Measurements from ENCODE around the gene TRABD2B. TPM values are rescaled to one million over a fixed set of nuclear protein-coding genes. Genes with fewer than 3 reads are reported as not detected.

The TRABD2B gene
- total and polyA plus RNA-seq, 2 experiments from 2014 or later, result 1.00 to 2.3 TPM

DNA sequence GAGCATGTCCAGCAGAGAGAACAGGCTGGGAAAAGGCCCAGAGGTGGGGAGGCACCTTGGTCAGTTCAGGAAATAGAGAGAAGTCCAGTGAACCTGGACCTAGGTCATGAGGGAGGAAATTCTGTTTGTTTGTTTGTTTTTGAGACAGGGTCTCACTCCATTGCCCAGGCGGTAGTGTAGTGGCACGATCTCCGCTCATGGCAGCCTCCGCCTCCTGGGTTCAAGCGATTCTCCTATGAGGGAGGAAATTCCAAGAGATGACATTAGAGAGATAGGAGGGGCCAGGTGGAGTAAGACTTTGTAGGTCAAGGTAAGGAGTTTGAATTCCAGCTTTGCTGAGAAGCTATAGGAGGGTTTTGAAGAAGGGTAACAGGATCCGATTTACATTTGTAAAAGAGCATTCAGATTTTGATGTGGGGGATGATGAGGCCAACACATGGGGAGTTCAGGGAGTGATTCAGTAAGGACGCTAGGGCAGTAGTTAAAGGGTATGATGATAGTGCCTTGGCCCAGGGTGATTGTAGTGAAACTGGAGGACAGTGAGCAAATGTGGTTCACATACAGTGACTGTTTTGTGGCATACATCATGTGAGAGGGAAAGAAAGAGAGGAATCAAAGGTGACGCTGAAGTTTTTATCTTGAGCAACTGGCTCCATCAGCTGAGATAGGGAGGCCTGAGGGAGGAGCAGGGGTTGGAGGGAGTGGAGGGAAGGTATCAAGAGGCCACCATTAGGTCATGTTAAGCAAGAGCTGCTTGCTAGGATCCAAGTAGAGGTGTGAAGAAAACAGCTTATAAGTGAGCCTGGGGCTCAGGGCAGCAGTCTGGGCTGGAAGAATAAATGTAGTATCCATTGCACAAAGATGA lies 8.3 kb upstream of the TRABD2B start:
- Histone ChIP-seq H3K4me1 (ENCODE audit: insufficient read depth) (peaks cover 15% of the 10 kb centered on the region), H3K4me3 (no peak overlapping the region), H3K79me2 (no peaks in the 10 kb centered on the region), H2AFZ (no peak overlapping the region), H4K20me1 (ENCODE audit: insufficient read depth, poor library complexity, severe bottlenecking) (no peaks in the 10 kb centered on the region), H3K9me2 (replicated peaks; ENCODE audit: insufficient read depth) (no peaks in the 10 kb centered on the region), H3K36me3 (replicated peaks; ENCODE audit: insufficient read depth, low read depth) (no peaks in the 10 kb centered on the region), H3K9me3 (ENCODE audit: low read depth) (no peaks in the 10 kb centered on the region), H3K27me3 (no peaks in the 10 kb centered on the region), H3K4me2 (no peak overlapping the region), H3K27ac (no peak overlapping the region)
- DNase-seq (ENCODE audit: low spot score), result peak; percentile 38
- 89% methylated on average over 8 of the region's 8 CpGs for WGBS (ENCODE audit: low lambda C conversion rate, missing lambda C conversion rate)
- TF ChIP-seq EZH2 (IDR thresholded peaks at IDR 0.05; ENCODE audit: borderline replicate concordance) (no peak), EZH2phosphoT487 (IDR thresholded peaks at IDR 0.05; ENCODE audit: low read depth, severe bottlenecking, unreplicated experiment) (no peak)
- TF ChIP-seq, protein P1, sequence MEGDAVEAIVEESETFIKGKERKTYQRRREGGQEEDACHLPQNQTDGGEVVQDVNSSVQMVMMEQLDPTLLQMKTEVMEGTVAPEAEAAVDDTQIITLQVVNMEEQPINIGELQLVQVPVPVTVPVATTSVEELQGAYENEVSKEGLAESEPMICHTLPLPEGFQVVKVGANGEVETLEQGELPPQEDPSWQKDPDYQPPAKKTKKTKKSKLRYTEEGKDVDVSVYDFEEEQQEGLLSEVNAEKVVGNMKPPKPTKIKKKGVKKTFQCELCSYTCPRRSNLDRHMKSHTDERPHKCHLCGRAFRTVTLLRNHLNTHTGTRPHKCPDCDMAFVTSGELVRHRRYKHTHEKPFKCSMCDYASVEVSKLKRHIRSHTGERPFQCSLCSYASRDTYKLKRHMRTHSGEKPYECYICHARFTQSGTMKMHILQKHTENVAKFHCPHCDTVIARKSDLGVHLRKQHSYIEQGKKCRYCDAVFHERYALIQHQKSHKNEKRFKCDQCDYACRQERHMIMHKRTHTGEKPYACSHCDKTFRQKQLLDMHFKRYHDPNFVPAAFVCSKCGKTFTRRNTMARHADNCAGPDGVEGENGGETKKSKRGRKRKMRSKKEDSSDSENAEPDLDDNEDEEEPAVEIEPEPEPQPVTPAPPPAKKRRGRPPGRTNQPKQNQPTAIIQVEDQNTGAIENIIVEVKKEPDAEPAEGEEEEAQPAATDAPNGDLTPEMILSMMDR (IDR thresholded peaks at IDR 0.05; ENCODE audit: poor library complexity), result no peak

DNA sequence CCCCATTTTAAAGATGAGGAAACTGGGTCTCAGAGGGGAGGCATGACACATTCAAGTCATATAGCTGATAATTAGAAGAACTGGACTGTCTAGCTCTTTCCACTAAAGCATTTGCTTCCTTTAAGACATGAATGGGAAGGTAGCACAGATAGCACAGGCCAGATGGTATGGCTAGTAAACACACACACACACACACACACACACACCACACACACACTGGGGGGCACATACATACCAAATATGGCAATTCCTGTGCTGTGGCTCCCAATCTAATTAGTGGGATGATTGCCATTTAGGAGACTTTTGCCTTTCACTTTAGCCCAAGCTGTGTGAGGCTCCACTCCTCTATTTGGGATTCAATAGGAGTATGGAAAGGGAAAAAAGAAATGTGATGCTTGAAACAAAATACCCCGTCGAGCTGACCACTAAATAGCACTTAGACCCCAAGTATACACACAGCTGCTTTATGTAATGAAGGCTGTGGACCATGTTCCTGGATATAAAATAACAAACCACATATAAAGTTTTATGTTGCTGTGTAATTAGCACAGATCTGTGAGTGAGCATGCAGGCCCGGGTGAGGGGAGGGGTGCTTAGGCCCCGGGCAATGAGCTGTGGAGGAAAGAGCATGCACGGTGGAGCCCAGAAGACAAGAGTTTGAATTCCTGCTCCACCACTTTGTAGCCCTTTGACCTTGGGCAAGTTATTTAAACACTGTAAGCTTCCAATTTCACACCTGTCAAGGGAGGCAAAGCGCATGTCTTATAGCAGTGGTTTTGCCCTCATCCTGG lies 6.8 kb upstream of the TRABD2B start:
- no peaks in the 10 kb centered on the region for H3K36me3 ChIP-seq (replicated peaks; ENCODE audit: insufficient read depth, low read depth)
- WGBS (ENCODE audit: low lambda C conversion rate, missing lambda C conversion rate), result 34% methylated on average over 6 of the region's 6 CpGs
- no peaks in the 10 kb centered on the region for H4K20me1 ChIP-seq (ENCODE audit: insufficient read depth, poor library complexity, severe bottlenecking)
- H3K4me2 ChIP-seq, result no peak overlapping the region
- H2AFZ ChIP-seq, result no peak overlapping the region
- H3K27ac ChIP-seq, result no peak overlapping the region
- DNase-seq (ENCODE audit: low spot score), result no peak
- H3K27me3 ChIP-seq, result peaks cover under 1% of the 10 kb centered on the region
- H3K4me1 ChIP-seq (ENCODE audit: insufficient read depth), result peaks cover 15% of the 10 kb centered on the region
- H3K9me3 ChIP-seq (ENCODE audit: low read depth), result no peaks in the 10 kb centered on the region
- H3K9me2 ChIP-seq (replicated peaks; ENCODE audit: insufficient read depth), result no peaks in the 10 kb centered on the region
- no peak overlapping the region for H3K4me3 ChIP-seq
- TF ChIP-seq EZH2phosphoT487 (IDR thresholded peaks at IDR 0.05; ENCODE audit: low read depth, severe bottlenecking, unreplicated experiment), result no peak
- TF ChIP-seq EZH2 (IDR thresholded peaks at IDR 0.05; ENCODE audit: borderline replicate concordance), result no peak
- TF ChIP-seq, protein P1 (IDR thresholded peaks at IDR 0.05; ENCODE audit: poor library complexity), result no peak
- no peaks in the 10 kb centered on the region for H3K79me2 ChIP-seq

DNA sequence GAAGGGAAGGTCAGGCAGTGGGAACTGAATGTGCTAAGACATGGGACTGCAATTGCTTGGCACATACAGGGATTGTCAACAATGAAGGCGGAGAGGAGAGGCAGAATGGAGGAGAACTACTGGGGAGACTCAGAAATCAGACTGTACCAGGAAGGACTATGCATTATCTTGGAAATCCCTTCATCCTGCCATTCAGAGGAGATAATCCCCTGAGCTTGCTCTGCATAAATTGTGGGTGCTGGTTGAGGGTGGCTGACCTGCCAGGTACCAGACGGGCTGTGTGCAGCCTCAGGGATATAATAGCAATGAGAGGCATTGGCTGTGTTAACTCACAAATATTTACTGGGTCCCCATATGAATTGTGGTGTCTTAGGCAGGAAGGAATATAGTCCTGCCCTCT lies 5.0 kb upstream of the TRABD2B start:
- peaks cover 12% of the 10 kb centered on the region for H3K27me3 ChIP-seq
- TF ChIP-seq, protein P1 (IDR thresholded peaks at IDR 0.05; ENCODE audit: poor library complexity), result no peak
- TF ChIP-seq EZH2 (IDR thresholded peaks at IDR 0.05; ENCODE audit: borderline replicate concordance) (no peak), EZH2phosphoT487 (IDR thresholded peaks at IDR 0.05; ENCODE audit: low read depth, severe bottlenecking, unreplicated experiment) (no peak)
- no peak overlapping the region for H3K4me3 ChIP-seq
- no peaks in the 10 kb centered on the region for H3K9me2 ChIP-seq (replicated peaks; ENCODE audit: insufficient read depth)
- no peak for DNase-seq (ENCODE audit: low spot score)
- 83% methylated on average over 2 of the region's 2 CpGs for WGBS (ENCODE audit: low lambda C conversion rate, missing lambda C conversion rate)
- no peaks in the 10 kb centered on the region for H4K20me1 ChIP-seq (ENCODE audit: insufficient read depth, poor library complexity, severe bottlenecking)
- H3K4me1 ChIP-seq (ENCODE audit: insufficient read depth), result peaks cover 11% of the 10 kb centered on the region
- no peaks in the 10 kb centered on the region for H3K9me3 ChIP-seq (ENCODE audit: low read depth)
- H3K36me3 ChIP-seq (replicated peaks; ENCODE audit: insufficient read depth, low read depth), result no peaks in the 10 kb centered on the region
- H2AFZ ChIP-seq, result no peak overlapping the region
- no peak overlapping the region for H3K4me2 ChIP-seq
- no peaks in the 10 kb centered on the region for H3K79me2 ChIP-seq
- no peak overlapping the region for H3K27ac ChIP-seq

Data from hepatocyte (in vitro differentiated cells).